ENCODE measurements around the gene PTPRT. TPM values are rescaled to one million over a fixed set of nuclear protein-coding genes. Genes with fewer than 3 reads are reported as not detected.

The PTPRT gene
- total RNA-seq, 1 experiment from 2014 or later = 0.13 TPM

GRCh38 chr20:42742926-42743325, 446.8 kb downstream of the PTPRT start:
- no peak overlapping the region for H2BK20ac ChIP-seq (ENCODE audit: low read depth, low read length, poor library complexity, severe bottlenecking)
- no peaks in the 10 kb centered on the region for H3K23me2 ChIP-seq (ENCODE audit: insufficient read length, low read depth, low read length, poor library complexity, severe bottlenecking)
- no peak overlapping the region for H3K27ac ChIP-seq (ENCODE audit: insufficient read length, low read depth, low read length)
- no peak overlapping the region for H4K91ac ChIP-seq (ENCODE audit: insufficient read length, low read depth, low read length)
- no CpG with 5 or more reads among the region's 5 CpGs for WGBS (ENCODE audit: extremely low coverage, insufficient read length, low lambda C conversion rate)
- DNase-seq = no peak
- H2AFZ ChIP-seq (ENCODE audit: low read length) = no peak overlapping the region
- H3K9ac ChIP-seq (ENCODE audit: extremely low read depth, insufficient read length, low read length) = no peak overlapping the region
- no peak overlapping the region for H3K23ac ChIP-seq (ENCODE audit: insufficient read length, low read depth, low read length)
- no peak overlapping the region for H2AK5ac ChIP-seq (ENCODE audit: insufficient read length, low read length)
- H4K5ac ChIP-seq (ENCODE audit: insufficient read length, low read depth, low read length) = no peak overlapping the region
- no peaks in the 10 kb centered on the region for H3K4me1 ChIP-seq (ENCODE audit: insufficient read depth, low read length)
- H2BK5ac ChIP-seq (ENCODE audit: insufficient read length, low read length) = no peak overlapping the region
- no peak overlapping the region for H2BK120ac ChIP-seq (ENCODE audit: low read depth, low read length, poor library complexity, severe bottlenecking)
- no peaks in the 10 kb centered on the region for H3K9me3 ChIP-seq (ENCODE audit: control insufficient read depth, low read depth, low read length)
- no peaks in the 10 kb centered on the region for H3K79me1 ChIP-seq (ENCODE audit: insufficient read depth, low read depth, low read length, poor library complexity, severe bottlenecking)
- no peak overlapping the region for H2BK12ac ChIP-seq (ENCODE audit: insufficient read length, low read depth, low read length)
- H4K20me1 ChIP-seq (ENCODE audit: control insufficient read depth, insufficient read depth, insufficient read length) = no peaks in the 10 kb centered on the region
- no peak for TF ChIP-seq CTCF (conservative IDR thresholded peaks at IDR 0.05)
- Mint-ChIP-seq H3K27ac (no peak overlapping the region), H3K4me1 (peaks cover 3 to 8% of the 10 kb centered on the region in 2 experiments; a peak in 3 of 4 replicates), H3K4me3 (no peak overlapping the region), H3K27me3 (ENCODE audit: low read depth) (peaks cover 9% of the 10 kb centered on the region), H3K36me3 (ENCODE audit: insufficient read depth in 1 of 3, low read depth in 3 of 3) (no peaks in the 10 kb centered on the region), H3K9me3 (no peaks in the 10 kb centered on the region; a peak in 1 of 5 replicates)
- H4K8ac ChIP-seq (replicated peaks; ENCODE audit: insufficient read length, low read depth, low read length) = no peak overlapping the region
- no peak overlapping the region for H3K18ac ChIP-seq (ENCODE audit: insufficient read length, low read depth, low read length)
- no peak overlapping the region for H3T11ph ChIP-seq (ENCODE audit: low read length)
- no peaks in the 10 kb centered on the region for H3K79me2 ChIP-seq (ENCODE audit: insufficient read depth, low read length)
- H3K4ac ChIP-seq (ENCODE audit: low read depth, low read length) = no peak overlapping the region
- no peak overlapping the region for H3K56ac ChIP-seq (ENCODE audit: insufficient read length, low read depth, low read length)
- no peak overlapping the region for H2BK15ac ChIP-seq (ENCODE audit: low read depth, low read length)
- H3K27me3 ChIP-seq (ENCODE audit: insufficient read depth, low read length) = no peaks in the 10 kb centered on the region
- no peak overlapping the region for H3K14ac ChIP-seq (ENCODE audit: insufficient read depth, low read length)
- H3K4me2 ChIP-seq (ENCODE audit: insufficient read depth, insufficient read length, low read length) = no peak overlapping the region
